Sciatic nerve (tissue), 2 donors: ENCODE results near the gene DENND4C. TPM values are rescaled to one million over a fixed set of nuclear protein-coding genes. Genes with fewer than 3 reads are reported as not detected.
"Not testable (repeated sequence)": the region's sequence is repeated elsewhere in the genome, so short reads cannot be mapped to it uniquely, and the experiment has no call there.

Experiments
- ATAC-seq: fragments of 200-7000 bp; cut with Tn5 transposase; one replicate; pipeline ENCODE4 v1.9.1; 2020; ENCODE audit warnings: mild to moderate bottlenecking, moderate library complexity
- DNase-seq: peaks from one replicate; pipeline ENCODE4 v3.0.0-alpha.2; 2020; ENCODE audit warnings: low spot score
- intact Hi-C: fragments of 100-400 bp; cut with DNase I; formaldehyde crosslinking; loops from one replicate; pipeline ENCODE4 v1.14.2; 2022
- total RNA-seq: library from RNA; stranded (reverse); fragmentation: NEBNext Ultra II Directional; extraction: Animal tissue kit (Norgen Biotek cat#: 25700); gene quantifications from one replicate; pipeline ENCODE4 v1.2.1, GENCODE V29; 2021
- donor health status: DM: no; HTN: no; CAD: no.
- donor health status: DM: no; HTN: no; CAD: no.

The DENND4C gene
- total RNA-seq, 1 donor from 2014 or later: 78.2 TPM

- intact Hi-C loops: no loop called here
- ATAC-seq: no peak
- DNase-seq: no peak
These were observed 156.8 kb downstream of the DENND4C start for GRCh38 chr9:19387317-19387716.

- ATAC-seq, DNase-seq, intact Hi-C loops: not testable (repeated sequence)
These were observed 159.0 kb downstream of the DENND4C start for GRCh38 chr9:19389539-19389938.

GRCh38 chr9:19397845-19398244 is 167.4 kb downstream of the DENND4C start:
- ATAC-seq: no peak
- DNase-seq: no peak
- intact Hi-C loops: no loop called here

DNA sequence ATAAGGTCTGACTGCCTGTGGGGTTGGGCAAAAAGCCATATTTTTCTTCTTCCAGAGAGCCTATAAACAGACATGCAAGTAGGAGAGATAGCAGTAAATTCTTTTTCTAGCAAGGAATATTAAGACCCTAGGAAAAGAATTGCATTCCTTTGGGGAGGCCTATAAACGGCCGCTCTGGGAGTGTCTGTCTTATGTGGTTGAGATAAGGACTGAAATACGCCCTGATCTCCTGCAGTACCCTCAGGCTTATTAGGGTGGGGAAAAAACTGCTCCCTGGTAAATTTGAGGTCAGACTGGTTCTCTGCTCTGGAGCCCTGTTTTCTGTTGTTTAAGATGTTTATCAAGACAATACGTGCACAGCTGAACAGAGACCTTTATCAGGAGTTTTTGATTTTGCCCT is 172.7 kb downstream of the DENND4C start:
- DNase-seq, intact Hi-C loops, ATAC-seq: not testable (repeated sequence)

DNA sequence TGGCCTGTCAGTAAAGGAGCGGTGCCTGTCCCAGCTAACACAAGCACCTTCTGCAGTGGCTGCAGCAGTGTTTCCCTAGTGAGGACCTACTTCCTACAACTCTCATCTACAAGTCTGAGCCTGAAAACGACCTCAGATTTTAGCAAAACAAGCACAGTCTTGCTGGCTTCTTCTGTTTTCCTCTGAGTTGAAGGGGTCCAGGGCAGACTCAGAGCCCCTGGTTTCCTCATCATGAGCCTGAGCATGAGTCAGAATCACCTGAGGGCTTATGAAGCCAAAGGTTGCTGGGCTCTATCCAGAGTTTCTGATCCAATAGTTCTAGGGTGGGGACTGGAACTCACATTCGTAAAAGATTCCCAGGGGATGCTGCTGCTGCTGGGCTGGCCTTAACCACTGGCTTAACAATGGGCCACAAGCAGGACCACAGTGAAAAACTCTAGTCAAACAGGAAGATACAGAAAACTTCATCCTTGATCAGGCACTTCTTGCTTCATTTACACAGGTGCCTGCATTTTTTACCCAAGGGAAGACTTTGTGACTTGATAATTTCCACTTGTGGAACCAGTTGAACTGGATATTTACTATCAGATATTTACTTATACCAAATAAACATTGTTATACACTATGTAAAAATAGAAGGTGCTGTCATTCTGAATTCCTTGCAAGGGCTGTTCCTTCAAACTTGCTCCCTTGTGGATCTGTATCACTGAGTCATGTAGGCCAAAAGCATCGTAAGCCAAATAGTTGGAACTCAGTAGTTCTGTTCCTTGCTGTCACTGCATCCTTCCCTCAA is 174.0 kb downstream of the DENND4C start:
- intact Hi-C loops: no loop called here
- ATAC-seq: no peak
- no peak for DNase-seq

DNA sequence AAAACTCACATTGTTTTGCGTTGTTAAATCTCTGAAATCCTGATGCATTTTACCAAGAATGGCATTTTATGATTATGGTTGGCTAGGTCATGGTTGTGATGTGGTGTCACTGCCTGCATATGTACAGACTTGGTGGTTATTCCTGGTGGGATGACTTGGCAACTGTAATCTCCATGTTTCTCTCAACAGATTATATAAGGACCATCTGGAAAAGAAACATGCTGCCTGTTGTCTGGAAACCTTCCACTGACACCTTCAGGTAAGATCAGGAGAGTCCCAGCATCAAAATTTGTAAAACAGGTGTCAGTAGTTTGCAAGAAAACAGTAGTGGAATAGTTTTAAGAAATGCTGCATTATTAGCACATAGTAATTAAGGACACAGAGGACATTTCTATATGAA is 175.3 kb downstream of the DENND4C start:
- no peak for ATAC-seq

DNA sequence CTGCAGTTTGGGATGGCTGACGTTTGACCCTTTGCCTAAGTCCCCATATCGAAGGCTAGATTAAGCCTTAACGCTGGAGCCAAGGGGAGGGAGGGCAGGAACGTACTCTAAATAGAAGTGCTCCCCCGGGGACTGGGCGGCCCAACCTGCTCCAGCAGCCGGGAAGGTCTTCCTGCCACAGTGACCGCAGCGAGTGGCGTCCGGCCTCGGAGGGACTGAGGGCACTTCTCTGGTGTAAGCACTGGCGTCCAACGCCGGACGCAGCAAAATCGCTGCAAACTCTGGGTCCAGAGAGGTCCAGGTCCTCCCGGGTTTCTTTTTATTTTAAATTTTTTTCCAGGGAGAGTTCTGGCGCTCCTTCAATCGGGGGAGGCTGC is 177.8 kb downstream of the DENND4C start:
- DNase-seq (peak; percentile 83), ATAC-seq (peak; percentile 48)
- intact Hi-C loops: no loop called here

More for the DNA sequence above, 175.3 kb downstream of the DENND4C start:
- intact Hi-C loops: no loop called here
- no peak for DNase-seq

DNA sequence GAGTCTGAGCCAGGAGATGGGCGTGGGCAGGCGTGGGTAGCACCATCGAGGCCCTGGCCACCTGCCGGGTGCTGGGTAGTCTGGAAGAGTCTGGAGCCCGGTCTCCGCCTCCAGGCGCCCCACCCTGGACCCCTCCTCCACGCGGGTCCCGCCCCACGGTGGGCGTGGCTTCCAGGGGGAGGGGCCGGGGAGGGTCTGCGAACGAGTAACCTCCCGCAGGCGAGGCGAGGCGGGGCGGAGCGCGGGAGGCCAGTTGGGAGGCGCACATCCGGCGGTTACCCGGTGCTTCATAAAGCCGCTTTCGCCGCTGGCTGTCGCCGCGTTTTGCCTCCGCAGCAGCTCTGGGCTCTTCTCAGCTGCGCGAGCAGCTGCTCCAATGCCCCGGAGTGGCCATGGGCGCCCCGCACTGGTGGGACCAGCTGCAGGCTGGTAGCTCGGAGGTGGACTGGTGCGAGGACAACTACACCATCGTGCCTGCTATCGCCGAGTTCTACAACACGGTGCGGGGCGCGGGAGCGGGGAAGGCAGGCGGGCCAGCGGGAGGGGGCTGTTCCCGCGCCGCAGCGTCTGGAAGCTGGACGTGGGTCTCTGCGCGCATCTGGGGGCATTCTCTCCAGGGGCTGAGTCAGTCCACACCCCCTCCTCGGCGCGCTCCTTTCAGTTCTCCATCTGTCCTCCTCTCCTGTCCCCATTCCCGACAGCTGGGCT is 178.4 kb downstream of the DENND4C start, which contains the start of gene ACER2:
TSS of gene ACER2 (plus strand) at position 317 of the 708 bp plus-strand sequence. CDS start at position 393, 76 bp downstream.
- ATAC-seq (peak; percentile 98), DNase-seq (peak; percentile 97)
- intact Hi-C loops: no loop called here

DNA sequence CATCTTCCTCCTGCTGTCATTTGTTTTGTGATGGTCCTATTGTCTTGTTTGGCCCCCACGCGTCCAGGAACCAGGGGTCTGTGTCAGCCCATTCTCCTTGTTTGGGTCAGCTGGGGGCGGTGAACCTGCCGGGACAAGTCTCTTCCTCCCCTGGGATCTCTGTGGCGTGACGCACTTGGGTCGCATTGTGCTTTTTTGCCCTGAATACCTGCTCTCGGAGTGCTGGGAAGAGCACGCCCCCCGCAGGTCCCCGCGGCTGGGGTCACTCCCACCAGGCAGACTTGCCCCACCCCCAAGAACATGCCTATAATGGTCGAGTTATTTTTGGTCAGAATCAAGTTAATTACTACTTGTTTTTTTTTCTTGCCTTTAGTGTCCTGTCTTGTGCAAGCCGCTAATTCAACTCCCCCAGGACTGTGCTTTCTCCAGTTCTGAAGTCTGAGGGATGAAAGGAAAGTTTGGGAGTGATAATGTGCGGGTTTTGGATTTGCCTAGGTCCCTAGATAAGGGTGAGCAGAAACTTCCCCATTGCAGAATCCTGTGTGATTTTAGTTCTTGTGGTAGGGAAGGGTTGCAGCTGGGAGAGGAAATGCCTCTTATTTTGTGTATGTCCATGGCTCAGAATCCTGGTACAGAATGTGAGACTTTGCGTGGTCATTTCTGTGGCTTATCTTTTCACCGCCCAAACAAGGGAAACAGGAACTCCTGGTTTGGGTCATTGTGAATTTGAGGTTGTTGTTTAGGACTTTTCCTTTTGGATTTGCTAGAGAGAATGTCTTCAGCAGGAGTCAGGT is 179.1 kb downstream of the DENND4C start:
- peak; percentile 9 for ATAC-seq
- intact Hi-C loops: no loop called here
- peak; percentile 64 for DNase-seq

- ATAC-seq (no peak), DNase-seq (no peak)
- intact Hi-C loops: no loop called here
These were observed 179.7 kb downstream of the DENND4C start for GRCh38 chr9:19410195-19410503.

DNA sequence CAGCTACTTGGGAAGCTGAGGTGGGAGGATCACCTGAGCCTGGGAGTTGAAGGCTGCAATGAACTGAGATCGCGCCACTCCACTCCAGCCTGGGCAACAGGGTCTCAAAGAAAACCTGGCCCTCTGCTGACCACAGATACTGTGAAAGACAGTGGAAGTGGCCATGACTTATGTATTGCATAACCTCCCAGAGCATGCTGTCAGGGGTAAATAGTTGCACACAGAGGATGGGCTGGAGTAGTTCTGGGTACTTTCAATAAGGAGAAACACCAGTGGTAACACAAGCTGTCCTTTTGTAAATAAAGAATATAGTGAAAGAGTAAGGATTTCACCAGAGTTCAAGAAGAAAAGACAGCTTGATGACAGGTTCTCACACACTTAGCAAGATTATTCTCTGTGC is 180.1 kb downstream of the DENND4C start:
- ATAC-seq (no peak), DNase-seq (no peak)
- intact Hi-C loops: no loop called here

DNA sequence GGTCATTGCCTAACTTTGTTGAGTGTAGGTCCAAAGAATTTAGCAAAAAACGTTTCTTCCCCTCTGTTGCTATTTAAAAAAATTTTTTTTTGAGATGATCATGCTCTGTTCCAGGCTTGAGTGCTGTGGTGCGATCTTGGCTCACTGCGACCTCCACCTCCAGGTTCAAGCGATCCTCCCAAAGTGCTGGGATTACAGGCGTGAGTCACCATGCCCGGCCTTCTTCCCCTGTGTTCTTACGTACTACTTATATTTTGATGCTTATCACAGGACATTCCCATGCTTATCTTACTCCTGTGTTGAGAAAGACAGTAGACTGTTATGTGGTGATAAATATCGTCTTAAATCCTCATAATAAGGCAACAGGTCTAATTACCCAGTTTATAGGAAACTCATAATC is 180.8 kb downstream of the DENND4C start:
- intact Hi-C loops: no loop called here
- no peak for DNase-seq
- ATAC-seq: no peak

DNA sequence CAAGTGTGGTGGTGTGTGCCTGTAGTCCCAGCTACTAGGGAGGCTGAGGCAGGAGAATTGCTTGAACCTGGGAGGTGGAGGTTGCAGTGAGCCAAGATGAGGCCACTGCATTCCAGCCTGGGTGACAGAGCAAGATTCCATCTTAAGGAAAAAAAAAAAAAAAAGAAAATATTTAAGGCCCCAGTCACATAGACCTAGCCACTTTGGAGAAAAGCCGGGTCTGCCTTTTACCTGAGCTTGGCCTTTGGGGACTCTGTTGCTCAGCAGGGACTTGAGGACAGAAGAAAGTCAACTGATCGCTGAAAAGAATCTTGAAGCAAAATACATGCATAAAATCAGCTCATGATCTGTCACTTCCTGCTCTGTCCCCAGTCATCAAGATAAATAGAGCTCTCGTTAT is 183.0 kb downstream of the DENND4C start:
- ATAC-seq, intact Hi-C loops, DNase-seq: not testable (repeated sequence)

DNA sequence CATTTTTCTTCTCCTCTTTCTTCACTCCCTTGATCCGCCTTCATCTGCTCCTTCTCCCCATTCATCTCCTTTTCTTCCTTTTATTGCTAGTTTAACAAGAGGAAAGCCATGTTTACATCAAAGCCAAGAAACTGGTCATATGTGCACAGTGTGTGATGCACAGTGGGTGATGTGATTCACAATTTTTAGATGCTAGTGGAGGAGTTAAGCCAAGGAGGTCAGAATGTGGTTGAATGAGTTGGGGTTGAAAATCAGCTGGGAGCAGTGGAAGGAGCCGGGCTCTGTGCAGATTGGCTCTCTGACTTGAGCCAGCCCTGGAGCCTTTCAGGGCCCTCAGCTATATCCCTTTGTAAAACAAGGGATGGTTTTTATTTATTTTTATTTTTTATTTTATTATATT is 185.7 kb downstream of the DENND4C start:
- intact Hi-C loops: no loop called here
- no peak for DNase-seq
- ATAC-seq: no peak

DNA sequence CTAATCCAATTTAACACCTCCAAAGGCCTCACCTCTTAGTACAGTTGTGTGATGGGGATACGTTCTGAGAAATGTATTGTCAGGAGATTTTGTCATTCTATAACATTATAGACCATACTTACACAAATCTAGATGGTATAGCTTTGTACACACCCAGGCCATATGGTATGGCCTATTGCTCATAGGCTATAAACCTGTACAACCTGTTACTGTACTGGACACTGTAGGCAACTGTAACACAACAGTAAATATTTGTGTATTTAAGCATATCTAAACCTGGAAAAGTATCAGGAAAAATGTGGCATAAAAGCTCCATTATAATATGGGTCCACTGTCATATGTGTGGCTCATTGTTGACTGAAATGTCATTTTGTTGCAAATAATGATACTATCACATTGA is 190.4 kb downstream of the DENND4C start:
- DNase-seq (no peak), ATAC-seq (no peak)

More for the DNA sequence above, 190.4 kb downstream of the DENND4C start:
- intact Hi-C loops: no loop called here

Other genes starting within 250 kb of the DENND4C start
- gene SAXO1, start 197.5 kb upstream of the DENND4C start, total RNA-seq: 0.49 TPM
- gene RRAGA, start 181.3 kb upstream of the DENND4C start, total RNA-seq: 85.2 TPM
- gene HAUS6, start 127.8 kb upstream of the DENND4C start, total RNA-seq: 12.5 TPM
- gene PLIN2, start 103.2 kb upstream of the DENND4C start, total RNA-seq: 63.8 TPM
- gene RPS6, start 149.5 kb downstream of the DENND4C start, total RNA-seq: 1,502 TPM
- 10.7 TPM for gene ACER2, start 178.3 kb downstream of the DENND4C start, total RNA-seq